Measurements from ENCODE around the gene TM2D3.

TM2D3 gene

DNA sequence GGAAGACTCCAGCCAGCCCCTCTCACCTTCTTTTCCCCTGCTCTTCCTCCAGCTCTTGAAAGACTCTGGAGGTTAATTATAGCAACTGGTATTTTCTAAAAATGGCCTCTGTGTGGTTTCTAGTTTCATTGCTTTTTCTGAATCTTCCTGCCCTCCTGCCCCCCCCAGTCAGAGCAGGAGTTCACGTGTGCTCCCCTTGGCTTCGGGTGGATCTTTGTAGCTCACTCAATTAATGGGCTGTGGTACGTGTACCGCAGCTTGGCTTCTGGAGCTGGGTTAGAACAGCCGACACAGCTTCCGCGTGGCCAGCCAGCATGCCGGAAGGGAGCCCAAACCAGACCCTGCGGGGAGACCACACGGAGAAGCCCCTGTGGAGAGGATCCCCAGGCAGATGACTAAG lies 31.5 kb downstream of the TM2D3 start:
- DNase-seq, result peak; percentile 23

DNA sequence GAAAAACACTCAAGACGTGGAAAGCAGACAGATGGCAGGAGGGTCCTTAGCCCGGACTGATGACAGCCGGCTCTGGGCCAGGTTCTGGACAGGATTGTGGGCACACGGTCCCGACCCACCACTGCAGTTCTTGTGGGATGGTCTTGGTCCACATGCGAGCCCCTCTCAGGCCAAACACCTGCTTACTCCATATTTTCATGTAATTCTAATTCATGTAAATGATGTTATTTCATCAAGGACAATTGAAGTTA lies 32.6 kb downstream of the TM2D3 start:
- no peak for DNase-seq

DNA sequence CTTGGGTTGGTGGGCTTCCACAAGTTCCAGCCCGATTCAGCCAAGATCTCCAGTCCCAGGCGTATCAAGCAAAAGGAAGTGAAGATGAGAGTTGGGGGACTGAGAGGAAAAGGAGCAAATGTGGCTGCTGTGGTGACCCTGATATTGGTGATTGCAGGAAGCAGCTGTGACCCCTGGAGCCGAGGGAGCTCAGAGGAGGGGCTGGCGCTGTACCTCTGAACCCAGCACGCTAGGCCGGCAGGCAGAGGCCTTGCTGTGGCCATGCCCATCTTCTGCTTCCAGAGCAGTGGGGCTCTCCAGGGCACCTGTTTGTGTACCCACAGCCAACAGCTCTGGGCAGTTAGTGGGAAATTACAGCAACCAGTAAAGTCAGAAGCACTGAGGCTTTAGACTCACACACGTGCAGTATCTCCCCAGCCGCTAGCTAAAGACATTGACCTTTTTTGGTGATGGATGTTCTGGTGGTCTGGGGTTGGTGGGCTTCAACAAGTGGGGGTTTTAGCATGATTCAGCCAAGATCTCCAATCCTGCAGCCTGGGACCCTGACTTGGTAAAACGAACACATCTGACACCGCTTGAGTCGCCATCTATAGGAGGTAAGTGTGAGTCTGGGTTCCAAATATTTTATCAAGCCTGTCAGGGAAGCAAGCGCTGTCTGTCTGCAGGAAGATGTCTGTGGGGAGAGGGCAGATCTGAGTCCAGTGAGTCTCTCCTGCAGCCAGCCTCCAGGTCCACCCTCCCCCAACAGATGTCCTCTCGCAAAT lies 33.1 kb downstream of the TM2D3 start:
- DNase-seq, result peak; percentile 22

DNA sequence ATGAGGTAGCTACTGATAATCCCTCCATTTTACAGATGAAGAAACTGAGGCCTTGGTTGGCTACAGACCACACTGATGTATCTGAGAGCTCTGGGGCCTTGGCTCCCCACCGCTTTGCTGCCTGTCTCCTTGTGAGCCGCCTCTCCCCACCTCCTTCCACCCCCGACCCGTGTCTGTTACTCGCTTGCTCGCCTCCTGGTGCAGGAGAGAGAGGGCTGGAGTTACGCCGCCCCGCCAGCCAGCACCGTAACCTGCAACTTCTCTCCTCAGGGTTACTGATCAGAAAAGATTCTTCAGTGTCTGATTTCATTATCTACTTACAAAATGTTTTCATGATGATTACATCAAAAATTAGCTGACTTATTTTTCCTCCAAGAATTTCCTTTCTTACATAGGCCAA lies 34.1 kb downstream of the TM2D3 start:
- no peak for DNase-seq

DNA sequence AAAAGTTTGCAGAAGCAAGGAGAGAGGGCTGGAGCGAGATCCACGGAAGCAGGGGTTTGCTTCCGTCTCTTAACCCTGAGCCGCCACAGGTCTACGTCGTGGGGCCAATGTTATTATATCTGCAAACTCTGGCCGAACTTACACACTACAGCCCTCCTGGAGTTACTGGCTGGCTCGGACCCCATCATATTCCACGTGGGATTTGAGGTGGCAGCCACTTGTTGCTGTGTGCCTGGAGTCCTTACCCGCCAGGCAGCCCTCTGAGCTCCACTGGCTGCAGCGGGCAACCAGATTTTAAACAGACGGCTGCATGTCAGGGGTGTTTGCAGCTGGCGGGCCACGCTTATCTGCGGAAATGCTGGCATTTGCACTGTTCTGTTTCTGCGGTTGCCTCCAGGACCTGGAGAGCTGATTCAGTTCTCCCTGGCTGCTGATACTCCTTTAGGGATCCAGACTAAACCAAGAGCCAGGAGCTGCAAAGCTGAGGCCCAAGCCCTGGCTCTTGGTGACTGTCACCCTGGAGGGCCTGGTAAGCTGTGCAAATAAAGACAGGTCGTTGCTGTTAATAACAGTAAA lies 34.7 kb downstream of the TM2D3 start:
- no peak for DNase-seq

DNA sequence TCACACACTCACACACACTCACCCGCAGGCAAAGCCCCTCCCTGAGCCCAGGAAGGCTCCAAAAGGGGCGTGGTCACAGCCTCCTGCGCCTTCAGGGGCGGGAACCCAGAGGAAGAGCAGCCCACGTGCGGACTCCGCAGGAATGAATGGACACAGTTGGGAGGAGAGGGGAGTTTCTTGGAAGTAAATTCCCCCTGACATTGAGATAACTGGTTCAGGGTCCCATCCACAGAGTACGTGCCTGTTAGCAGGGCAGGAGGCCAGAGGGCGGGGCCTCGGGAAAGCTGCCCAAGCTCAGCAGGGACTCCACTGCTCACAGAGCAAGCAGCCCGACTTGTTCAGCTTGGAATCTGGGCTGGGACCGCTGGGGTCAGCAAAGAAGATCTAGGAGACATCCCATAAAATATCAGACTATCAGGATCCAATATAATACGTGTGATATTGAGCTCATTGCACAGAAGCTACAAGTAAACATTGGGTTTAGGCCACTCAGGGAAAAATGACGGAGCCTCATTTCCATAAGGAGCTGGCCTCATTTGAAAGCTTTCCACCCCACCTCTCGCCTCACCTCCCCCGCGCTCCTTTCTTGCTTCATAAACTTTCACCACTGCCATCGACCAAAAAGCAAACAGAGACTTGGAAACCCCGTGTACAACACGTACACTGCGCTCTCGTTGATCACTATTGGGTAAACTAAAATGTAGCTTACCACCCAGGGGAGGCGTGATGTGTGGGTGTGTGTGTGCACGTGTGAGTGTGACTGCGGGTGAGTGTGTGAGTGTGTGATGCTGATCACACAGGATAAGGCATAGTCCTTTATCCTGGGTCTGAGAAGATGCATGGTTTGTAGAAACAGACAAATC lies 36.0 kb downstream of the TM2D3 start:
- no peak for DNase-seq

DNA sequence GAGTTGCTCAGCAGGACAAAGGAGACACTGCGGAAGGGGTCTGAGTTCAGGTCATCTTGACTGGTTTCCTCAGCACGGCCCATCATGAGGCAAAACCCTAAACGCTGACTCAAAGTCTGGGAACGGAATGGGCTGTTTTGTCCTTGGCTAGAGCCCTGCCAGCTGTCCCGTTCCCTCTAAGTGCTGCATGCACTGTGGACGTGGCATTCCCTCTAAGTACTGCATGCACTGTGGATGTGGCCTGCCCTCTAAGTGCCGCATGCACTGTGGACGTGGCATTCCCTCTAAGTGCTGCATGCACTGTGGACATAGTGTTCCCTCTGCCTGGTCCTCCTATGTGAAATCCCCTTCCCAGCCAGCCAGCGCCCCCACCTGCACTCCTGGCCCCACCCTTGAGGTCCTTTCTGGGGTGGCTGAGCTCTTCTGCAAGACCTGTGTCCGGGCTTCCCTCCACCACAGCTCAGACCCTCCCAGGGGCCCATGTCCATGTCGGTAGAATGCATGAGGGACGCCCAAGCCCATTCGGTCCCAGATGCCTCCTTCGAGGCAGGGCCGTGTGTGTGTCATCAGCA lies 36.7 kb downstream of the TM2D3 start:
- DNase-seq, result no peak

DNA sequence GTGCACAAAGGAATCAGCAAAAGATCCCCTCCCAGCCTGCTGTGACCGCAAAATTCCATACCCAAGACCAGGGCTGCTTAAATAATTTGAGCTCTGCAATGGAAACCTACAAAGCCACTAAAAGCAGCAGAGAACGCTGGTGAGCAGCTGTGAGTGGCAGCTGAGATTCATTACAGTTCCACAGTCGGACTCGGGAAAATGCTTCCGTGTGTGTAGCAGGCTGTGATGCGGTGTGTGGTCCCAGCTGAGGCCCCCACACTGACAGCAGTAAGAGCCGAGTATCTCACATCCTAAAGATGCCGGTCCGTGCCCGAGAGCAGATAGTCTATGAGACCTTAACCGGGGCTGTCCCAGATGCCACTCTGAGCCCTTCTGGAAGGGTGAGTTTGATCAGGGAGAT lies 37.4 kb downstream of the TM2D3 start:
- no peak for DNase-seq

DNA sequence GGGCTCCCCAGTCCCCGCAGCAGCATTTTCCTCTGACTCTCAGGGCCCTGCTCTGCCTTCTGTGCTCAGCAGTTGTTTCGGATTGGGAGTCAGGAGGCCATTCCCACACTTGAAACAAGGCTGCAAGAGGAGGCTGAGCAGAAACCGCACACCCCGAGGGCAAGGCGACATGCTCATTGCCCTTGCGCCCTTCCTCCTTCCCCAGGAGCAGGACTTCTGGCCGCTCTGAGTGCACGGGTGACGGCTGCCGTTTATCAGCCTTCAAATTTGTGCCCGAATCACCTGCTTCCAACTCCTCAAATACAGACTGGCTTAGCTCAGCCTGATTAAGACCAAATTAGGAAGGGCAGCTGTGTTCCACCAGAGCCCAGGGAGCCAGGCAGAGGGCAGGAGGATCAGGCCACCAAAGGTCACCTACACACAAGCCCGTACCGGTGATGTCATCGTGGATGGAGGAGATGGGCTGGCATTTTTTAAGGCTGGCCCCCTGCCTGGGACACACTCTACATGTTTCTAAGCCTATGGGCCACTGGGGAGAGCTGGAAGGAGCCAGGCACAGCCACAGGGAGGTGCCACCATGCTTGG lies 38.1 kb downstream of the TM2D3 start:
- DNase-seq, result no peak

DNA sequence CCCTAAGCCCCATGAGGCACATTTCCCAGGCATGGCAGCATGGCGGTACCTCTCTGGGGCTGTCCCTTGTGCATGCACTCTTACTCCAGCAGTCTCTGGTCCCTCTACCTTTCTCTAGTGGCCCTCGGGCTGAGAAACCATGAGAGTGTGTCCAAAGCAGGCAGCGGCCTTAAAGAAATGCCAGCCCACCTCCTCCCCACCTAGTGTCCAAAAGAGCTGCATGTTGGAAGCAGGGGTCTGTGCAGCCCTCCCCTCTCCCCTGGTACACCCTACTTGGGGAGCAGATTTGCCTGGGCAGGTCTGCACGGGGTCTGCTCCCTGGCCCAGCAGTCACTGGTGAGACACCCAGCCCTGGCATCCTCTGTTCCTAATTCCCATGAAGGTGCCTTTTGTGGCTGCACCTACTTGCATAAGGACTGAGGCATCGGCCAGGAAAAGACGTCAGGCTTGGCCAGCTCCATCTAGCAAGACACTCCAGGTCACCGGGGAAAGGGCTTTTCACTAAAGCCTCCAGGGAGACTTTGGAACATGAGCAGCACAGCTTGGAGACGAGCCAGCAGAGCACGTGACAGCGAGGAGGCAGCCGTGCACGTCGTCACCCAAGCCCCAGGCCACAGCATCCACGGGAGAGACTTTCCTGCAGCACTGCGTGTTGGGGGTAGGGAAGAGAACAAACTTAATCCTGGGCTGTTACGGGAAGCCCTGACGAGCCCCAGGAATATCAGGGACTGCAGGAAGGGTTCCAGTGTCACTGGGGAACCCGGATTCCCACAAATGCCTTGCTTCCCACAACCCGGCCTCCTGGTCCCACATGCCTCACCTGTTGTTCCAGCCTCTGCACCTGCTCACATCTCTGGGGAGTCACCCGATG lies 38.8 kb downstream of the TM2D3 start:
- DNase-seq, result no peak

DNA sequence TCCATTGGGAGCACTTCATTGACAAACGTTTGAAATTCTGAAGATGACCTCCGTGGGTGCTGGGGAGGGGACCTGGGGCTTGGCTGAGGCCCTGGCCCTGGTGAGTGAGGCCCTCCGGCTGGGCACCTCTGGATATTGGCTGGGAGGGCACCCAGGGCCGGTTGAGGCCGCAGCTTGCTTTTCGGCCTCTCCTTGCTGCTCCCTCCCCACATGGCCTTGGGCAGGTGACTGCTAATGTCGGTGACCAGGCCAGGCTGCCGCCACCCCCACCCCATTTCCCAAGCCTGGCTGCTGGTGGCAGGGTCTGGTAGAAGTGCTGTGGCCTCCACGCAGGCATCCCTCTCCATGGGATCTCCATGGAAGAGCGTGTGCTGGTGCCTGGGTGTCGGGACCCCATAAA lies 39.5 kb downstream of the TM2D3 start:
- DNase-seq, result no peak

DNA sequence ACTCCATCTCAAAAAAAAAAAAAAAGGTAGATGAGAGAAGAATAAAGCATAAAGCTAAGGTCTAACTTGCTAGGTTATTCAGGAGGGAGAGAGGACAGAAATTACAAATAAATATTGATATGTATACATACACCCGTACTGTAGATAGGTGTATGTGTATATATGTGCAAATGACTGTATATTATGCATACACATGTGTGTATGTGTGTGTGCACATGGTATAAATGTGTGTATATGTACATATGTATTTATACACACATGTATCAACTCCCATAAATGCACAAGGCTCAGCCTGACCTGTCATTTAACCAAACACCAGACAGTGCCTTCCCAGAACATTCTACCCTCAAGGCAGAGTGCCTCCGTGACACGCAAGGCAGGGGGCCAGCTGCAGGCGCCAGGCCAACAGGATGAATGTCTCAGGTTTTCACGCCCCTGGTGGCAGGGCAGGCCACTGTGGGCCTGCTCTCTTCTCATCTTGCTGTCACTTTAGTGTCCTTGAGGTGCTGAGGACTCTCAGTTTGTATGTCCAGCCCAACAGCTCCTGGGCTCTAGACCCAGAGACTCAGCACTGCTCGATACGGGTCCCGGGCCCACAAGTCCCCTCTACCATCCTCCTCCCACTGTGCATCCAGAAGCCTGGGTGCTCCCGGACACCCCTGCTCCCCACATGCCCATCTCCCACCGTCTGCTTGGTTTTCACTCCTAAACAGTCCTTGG lies 40.4 kb downstream of the TM2D3 start:
- no peak for DNase-seq

DNA sequence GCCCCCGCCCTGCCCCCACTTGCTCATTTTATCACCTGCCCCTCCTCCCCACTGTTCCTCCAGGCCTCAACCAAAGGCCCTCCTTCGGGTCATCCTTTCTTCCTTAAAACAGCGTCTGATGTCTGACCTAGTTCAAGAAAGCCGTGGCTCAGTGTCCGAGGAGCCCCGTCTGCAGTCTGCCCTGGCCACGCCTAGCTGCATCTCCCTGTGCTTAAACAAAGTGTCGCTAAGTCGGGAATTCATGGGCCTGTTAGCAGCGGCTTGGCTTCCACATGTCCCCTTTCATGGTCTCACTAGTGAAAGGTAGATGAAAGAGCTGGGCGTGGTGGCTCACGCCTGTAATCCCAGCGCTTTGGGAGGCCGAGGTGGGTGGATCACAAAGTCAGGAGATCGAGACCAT lies 41.2 kb downstream of the TM2D3 start:
- no peak for DNase-seq

DNA sequence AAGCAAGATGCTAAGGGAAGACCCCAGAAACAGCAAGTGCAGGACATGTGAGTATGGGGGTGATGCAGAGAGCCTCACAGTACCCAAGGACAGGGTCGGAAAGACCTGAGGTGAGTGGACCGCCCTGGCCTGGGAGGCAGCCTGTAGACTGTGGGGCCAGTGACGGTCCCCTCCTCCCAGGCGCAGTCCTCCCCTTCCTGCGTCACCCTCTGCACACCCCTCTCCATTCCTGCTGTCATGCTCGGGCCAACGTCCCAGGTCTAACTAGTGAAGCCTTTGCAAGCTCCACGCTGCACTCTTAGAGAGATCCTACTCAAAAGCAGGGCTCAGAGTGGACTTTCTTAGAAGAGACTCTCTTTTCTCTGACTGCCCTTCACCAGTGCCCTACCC lies 41.6 kb downstream of the TM2D3 start:
- no peak for DNase-seq

DNA sequence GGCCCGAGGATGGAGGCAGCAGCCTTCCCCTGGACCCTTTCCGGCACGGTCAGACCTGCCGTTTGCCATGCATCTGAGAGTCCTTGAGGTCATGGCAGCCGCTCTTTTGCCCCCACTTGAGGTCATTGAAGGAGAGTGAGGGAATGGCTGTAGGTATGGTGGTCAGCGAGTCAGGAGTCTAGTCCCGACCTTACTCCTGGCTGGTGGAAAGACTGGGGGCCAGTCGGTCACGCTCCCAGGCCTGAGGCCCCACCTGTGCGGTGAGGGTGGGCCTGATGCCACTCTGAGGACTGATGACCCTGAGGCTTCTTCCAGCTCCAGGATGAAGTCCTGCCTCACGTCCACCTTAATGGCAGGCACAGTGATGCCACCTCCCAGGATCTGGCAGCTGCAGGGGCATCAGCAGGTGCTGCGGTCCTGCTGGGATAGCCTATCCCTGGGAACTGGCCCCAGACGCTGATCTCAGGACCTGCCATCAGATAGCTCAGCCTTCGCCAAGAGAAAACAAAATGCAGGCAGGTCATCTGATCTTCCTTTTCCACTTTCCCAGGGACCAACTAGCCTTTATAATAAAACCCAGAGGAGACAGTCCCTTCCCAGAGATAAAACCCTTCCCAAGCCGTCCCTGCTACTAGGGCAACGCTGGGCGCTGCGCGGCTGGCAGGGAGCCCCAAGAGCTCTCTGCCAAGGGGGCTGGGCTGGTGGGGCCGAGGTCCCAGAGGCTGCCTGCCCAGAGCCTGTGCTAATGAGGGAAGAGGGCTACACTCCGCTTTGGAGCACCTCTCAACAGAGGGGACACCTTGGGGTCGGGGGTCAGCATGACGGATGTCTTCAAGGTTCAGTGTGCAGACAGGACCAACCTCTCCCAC lies 42.2 kb downstream of the TM2D3 start:
- no peak for DNase-seq

DNA sequence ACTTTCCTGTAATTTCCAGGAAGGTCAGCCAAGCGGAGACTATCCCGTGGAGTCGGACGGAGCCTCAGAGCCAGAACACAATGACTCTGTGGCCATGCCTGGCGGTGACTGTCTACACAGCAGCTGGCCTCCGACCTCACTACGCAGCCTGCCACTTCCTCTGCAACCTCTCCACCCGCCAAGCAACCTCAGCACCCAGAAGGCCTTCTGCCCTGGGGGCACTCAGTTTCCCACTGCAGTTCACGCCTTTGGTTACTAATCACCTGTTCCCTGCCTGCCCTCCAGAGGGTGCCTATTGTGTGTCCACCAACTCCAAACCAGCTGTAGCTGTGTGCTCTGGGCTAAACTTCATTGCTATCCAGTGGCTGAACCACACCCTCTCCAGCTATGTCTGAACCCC lies 44.0 kb downstream of the TM2D3 start:
- DNase-seq, result no peak

DNA sequence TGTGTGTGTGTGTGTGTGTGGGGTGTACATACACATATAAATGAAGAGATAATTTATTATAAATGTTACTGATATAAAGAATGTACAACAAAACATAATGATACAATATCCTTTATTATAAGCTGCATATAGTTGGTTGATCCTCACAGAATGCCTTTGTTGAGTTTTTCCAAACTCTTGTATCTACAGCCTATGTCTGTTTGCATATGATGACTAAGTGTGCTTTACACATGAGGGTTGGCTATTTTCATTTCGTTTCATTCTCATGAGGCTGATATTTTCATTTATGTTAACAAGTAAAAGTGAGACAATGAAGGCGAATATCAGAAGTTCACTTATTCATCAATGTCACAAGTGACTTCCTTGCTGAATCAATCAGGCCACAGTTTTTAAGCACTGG lies 45.1 kb downstream of the TM2D3 start:
- DNase-seq, result no peak

DNA sequence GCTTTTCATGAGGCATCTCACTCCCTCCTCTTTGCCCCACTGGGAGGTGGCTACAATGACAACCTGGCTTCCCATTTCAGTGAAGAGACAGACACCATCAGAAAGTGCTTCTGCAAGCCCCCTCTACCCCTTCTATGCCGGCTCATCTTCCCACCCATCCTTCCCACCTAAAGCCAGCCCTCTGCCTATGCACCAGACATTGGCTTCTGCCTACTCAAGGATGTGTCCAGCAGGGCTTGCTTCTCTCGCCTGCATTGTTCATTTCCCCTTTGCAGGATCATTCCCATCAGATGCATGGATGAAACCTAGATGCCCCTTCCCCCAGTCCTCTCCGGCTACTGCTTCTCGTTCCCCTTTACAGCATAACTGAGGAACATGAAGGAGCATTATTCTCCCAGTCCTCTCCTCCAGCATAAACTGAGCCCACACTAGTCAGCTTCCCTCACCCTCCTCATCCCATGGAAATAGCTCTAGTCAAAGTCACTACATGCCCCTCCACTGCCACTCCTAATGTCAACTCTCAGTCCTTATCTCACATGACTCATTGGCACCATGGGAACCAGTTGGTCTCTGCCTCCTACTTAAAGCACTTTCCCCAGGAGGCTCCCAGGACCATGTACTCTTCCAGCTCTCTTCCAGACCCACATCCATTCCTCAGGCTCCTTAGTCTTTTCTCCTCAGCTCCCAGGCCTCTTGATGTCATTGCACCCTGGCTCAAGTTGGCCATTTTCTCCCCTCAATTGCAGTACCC lies 47.9 kb downstream of the TM2D3 start:
- no peak for DNase-seq

DNA sequence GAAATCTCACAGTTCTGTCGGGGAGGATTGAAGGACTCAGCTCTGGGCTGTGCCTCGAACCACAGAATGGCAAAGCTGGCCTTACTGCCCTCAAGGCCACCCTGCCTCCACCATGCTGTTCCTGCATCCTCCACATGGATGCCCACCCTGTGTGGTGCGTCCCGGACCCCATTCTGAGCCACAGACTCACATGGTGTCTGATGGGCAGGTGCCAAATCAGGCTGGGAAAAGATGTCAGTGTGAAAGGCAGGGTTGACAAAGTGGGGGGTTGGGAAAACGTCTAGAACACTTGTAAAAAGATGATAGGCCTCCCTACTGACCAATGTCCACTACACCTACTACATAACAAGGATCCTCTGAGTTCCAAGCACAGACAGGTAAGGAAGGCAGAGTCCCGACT lies 49.4 kb downstream of the TM2D3 start:
- no peak for DNase-seq

DNA sequence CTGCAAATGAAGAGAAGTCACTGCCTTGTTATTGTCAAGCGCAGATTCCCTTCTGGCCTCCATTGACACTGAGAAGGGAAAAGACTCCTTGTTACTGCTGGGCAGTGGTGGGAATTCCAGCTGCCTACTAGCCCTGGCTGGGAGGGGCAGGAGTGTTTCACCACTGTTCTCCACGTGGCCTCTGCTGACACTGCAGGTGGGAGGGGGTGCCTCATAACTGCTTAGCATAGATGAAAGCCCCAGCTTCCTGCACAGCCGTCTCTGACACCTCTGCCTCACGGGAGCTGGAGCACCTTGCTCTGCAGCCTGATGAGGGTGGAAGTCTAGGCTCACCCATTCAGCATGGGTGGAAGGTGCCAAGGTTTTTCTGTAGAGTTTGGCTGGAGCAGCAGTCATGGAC lies 52.1 kb downstream of the TM2D3 start:
- no peak for DNase-seq
